GM18517 (cell line): Measurements from ENCODE around the gene CDH4.
"Not testable (repeated sequence)": the region's sequence is repeated elsewhere in the genome, so short reads cannot be mapped to it uniquely, and the experiment has no call there.

Experiments
- ATAC-seq: cut with Tn5 transposase; IDR thresholded peaks from one replicate; pipeline ENCODE4 v1.9.1; 2021; ENCODE audit warnings: mild to moderate bottlenecking, moderate library complexity; ENCODE audit not compliant: unreplicated experiment

The CDH4 gene

DNA sequence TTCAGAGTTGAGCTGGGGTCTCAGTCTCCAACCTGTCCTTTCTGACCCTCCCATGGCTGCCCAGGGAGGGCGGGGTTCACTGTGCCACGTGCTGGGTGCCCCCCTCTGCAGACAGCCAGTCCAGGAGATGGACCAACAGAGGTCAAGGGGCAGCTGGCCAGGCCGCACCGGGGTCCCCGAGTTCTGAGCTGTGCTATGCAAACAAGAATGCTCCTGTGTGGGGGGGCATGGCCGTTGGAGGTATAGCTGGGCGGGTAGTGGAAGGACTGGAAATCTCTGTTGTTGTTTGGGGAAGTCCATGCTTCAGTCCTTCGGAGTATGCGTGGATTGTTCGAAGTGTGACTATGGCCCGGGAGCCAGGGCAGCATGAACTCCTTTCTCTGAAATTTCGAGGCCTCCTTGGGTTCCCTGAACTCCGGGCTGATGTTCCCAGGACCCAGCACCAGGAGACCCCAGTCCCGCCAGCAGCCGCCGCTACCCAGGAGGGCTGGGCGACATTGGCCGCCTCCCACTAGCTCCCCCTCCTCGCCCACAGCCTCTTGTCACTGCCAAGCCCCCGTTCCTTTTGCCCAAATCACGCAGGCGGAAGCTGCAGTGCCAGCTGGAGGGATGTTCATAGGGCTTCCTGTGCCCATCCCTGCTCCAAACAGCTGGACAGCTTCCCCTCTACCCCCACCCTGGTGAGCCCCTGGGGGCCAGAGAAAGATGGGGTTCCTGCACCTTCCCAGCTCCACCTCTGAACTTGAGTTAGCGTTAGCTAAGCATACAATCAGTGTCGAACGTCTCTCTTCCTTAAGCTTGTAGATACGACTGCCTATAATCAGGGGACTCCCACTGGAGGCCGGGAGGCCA is 687.0 kb downstream of the CDH4 start:
- no peak for ATAC-seq

DNA sequence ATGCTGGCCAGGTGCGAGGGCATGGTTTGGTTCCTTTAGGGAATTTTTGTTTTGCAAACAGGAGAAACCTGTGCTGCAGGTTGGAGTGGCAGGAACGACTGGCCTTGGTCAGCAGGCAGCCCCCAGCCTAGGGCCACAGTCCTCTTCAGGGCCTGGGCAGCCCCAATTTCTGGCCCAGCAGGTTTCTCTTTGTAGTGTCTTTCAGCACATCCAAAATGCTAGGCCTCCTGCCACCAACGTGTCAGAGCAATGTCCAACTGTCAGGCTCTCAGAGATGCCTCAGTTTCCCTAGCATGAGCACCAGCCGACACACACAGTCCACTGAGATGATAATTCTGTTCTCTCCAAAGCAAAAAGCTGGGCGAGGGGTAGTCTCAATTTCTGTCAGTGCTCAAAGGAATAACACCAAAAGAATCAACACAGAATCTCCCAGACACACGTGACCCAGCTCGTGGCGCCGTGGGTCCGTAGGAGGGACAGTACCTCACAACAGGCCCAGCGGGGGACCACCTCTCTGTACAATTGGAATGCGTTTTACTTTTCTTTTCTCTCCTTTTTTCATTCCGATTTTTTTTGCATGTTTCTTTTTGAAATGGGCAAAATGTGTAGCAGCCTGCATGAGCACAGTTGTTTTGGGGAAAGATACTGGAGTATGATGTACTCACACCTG is 687.8 kb downstream of the CDH4 start:
- no peak for ATAC-seq

DNA sequence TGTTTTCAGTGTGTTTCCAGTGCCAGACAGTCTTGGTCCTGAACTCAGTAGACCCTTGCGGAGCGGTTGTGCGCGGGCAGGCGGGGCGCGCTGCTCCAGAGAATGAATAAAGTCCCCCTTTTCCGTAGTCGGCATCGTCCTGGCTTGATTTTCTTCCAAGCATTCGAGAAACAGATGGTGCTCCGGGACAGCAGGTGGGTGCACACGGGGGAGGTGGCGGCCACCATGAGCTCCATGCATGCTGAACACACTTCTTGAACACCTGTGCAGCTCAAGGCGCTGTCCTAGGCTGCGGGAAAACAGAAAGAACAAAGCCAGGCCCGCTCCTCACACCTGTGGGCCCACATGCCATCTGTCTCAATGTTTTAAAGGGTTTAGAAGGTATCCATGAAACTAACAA is 688.4 kb downstream of the CDH4 start:
- ATAC-seq, result no peak

DNA sequence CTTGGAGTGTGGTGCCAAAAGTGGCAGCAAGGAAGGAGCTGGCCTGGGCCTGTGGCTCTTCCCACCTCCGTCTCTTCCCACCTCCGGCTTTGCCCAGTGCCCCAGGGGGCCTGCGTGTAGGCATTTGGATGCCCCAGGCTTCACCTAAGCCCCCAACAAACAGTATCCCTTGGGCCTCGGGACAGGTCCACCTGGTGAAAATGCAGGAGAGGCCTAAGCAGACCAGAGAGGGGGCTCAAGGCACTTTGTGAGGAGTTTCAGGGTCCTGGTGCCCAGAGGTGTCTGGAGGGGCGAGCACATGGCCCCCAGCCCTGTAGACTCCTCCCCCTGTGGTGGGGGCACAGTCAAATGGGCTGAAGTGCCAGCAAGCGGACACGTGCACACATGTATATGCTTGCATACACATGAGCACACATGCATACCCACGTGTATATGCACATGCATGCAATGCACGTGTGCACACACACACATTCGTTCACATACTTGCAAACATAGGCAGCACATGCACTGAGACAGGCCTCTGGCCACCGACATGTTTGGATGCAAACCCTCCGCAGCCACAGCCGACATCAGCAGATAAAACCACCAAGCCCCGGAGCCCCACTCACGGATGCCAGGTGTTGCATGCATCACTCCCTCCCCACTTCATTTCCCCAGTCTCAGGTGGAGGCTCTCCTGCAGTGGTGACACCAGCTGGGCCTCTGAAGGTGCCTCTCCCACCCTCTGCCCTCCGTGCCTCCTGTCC is 689.1 kb downstream of the CDH4 start:
- ATAC-seq, result no peak

DNA sequence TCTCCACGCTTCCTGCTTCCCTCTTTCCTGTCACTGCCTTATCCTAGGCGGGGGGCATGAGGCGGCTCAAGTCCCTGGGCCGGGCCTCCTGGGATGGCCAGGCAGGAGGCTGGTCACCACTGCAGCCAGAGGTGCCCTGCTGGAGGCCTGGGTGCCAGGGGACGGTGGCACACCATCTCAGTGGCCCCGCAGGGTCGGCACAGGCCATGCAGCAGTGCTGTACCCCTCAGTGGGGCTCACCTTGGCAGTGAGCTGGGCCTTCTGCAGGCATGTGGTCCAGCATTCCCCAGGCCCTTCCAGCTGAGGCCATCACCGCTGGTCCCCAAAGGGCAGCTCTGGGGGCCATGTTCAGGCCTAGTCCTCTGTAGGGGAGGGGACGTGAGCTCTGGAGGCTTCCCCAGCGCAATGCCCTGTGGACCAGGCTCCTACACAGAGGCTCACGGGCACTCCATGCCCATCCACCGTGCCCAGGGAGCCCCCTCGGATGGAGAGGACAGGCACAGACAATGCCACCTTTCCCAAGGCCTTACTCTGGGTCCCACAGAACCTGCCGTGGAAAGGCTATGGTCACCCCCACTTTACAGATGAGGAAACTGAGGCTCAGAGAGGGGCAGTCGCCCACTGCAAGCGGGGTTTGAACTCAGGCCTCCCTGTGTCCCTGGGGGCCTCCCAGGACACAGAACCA is 689.8 kb downstream of the CDH4 start:
- no peak for ATAC-seq

DNA sequence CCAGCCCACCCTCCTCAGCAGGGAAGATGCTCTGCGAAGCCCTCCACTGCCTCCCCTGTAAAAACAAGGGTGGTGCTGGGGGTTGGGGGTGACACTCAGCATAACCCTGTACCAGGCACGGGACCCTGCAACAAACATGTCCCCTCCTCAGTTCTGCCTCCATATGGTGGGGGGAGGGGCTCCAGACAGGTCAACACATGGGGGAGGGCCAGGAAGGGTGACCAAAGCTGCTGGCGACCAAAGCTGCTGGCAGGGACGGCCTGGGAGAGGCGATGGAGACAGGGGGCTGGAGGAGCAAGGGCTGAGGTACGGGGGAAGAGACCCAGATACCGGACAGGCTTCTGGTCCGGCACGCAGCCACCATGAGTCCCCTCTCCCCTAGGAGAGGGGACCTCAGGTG is 690.5 kb downstream of the CDH4 start:
- no peak for ATAC-seq

DNA sequence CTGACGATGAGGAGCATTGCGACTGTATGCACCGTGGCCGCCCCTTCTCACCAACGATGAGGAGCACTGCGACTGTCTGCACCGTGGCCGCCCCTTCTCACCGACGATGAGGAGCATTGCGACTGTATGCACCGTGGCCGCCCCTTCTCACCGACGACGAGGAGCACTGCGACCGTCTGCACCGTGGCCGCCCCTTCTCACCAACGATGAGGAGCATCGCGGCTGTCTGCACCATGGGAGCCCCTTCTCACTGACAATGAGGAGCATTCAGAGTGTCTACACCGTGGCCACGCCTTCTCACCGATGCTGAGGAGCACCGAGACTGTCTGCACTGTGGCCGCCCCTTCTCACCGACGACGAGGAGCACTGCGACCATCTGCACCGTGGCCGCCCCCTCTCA is 692.9 kb downstream of the CDH4 start:
- ATAC-seq, result not testable (repeated sequence)

DNA sequence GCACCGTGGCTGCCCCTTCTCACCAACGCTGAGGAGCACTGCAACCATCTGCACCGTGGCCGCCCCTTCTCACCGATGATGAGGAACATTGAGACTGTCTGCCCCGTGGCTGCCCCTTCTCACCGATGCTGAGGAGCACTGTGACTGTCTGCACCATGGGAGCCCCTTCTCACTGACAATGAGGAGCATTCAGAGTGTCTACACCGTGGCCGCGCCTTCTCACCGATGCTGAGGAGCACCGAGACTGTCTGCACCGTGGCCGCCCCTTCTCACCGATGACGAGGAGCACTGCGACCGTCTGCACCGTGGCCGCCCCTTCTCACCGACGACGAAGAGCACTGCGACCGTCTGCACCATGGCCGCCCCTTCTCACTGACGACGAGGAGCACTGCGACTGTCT is 693.4 kb downstream of the CDH4 start:
- not testable (repeated sequence) for ATAC-seq

DNA sequence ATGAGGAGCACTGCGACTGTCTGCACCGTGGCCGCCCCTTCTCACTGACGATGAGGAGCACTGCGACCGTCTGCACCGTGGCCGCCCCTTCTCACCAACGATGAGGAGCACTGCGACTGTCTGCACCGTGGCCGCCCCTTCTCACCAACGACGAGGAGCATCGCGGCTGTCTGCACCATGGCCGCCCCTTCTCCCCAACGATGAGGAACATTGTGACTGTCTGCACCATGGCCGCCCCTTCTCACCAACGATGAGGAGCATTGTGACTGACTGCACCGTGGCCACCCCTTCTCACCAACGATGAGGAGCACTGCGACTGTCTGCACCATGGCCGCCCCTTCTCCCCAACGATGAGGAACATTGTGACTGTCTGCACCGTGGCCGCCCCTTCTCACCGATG is 696.0 kb downstream of the CDH4 start:
- not testable (repeated sequence) for ATAC-seq

DNA sequence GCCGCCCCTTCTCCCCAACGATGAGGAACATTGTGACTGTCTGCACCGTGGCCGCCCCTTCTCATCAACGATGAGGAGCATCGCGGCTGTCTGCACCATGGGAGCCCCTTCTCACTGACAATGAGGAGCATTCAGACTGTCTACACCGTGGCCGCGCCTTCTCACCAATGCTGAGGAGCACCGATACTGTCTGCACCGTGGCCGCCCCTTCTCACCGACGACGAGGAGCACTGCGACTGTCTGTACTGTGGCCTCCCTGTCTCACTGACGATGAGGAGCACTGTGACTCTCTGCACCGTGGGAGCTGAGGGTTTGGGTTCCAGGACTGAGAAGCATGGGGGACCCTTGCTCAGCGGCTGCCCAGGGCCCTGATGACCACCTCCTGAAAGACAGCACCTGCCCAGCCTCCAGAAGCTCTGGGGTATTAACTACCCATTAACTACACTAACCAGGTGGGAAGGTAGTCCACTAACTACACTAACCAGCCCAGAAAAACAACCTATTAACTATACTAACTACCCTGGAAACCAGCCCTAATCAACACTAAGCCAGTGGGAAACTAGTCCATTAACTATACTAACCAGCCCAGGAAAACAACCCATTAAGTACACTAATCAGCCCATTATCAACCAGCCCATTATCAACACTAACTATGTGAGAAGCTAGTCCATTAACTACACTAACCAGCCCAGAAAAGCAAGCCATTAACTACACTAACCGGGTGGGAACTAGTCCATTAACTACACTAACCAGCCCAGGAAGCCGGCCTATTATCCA is 696.7 kb downstream of the CDH4 start:
- no peak for ATAC-seq

DNA sequence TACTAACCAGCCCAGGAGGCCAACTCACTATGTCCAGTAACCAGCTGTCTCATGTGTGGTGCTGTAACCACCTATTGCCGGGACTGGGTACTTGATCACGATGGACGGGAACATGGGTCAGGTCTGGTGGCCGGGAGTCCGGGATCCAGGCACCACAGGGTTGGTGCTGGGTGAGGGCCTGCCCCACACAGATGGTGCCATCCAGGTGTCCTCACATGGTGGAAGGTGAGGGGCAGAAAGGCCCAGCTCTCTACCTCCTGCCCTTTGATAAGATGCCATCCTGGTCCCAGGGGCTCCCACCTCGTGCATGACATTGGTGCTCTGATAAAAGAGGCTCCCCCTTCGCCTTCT is 697.3 kb downstream of the CDH4 start:
- ATAC-seq, result no peak

DNA sequence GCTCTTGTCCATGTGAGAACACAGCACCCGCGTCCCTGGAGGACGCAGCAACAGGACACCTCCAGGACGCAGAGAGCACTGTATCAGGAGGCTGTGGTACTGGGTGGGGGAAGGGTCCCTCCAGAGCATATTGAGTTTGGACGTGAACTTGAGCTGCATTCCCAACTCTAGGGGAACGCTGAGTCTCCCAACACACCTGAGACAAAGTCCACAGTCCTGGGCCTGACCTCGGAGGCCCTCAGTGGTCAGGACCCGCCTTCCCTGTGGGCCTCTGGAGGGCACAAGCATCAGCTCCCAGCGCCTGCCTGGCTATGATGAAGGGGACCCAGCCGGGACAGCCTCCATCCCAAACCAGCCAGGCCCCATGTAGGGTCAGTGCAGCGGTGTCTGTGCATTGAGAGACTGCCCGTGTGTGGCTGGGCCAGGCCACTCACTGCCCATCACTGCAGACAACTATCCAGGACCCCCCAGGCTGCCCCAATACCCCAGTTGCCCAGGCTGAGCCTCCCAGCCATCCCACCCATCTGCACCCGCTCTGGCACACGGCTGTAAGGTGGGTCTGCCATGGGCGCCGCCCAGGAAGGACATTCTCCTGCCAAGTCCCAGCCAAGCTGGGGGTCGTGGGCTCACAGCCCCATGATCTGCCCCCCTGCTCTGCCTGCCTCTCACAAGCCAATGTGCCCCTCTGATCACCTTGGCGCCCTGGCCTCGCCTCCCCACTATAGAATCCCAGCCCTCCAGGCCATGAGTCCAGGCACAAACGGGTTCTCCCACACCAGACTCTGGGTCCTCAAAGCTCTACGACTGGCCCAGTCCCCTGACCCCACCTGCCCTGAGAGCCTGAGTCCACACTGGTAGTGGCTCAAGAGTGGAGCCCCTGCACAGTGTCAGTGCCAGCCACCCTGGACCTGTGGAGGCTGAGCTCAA is 697.9 kb downstream of the CDH4 start:
- no peak for ATAC-seq

DNA sequence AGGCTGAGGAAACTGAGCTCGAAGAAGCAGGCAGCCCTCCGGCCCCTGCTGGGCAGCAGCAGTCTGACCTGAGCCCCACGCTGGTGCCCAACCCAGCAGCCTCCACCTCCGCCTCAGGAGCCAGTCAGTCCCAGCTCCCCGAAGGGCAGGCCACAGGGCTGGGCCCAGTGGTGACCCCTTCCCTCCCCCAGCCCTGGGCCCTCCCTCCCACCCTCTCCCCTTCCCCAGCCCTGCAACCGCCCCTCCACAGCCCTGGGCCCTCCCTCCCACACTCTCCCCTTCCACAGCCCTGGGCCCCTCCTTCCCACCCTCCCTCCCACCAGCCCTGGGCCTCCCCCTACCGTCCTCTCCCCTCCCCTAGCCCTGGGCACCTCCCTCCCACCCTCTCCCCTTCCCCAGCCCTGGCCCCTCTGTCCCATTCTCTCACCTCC is 698.6 kb downstream of the CDH4 start:
- no peak for ATAC-seq

DNA sequence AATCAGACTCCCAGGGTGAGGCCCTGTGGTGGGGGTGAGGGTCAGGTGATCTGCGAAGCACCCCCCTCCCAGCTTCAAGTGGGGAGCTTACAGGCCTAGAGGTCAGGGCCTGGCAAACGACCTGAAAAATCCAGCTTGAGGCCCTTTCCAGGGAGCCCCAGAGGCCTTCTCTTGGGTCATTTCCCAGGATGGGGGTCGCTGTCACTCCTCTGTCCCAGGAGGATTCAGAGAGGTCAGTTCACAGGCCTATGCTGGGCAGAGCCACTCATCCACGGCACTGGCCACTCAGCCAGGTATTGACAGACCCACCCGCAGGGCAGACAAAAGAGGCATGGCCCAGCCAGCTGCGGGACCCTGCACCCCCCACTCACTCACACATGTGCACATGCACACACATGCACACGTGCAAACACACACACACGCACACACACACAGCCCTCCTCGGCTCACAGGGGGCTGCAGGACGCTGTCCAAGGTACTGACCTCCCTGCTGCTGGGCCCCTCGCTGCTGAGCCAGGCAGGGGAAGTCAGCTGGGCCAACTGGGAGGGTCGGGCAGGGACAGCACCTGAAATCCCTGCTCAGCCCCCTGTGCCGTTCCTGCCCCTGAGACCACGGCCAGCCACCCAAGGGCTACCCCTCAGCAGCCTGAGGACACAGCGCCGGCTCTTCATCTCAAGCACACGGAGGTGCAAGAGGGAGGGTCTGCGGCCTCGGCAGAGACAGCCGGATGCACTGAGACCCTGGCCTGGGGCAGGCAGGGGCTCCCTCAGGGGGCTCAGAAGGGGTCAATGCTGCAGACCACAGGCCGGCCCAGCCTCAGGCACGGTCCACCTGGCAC is 699.9 kb downstream of the CDH4 start:
- ATAC-seq, result no peak

DNA sequence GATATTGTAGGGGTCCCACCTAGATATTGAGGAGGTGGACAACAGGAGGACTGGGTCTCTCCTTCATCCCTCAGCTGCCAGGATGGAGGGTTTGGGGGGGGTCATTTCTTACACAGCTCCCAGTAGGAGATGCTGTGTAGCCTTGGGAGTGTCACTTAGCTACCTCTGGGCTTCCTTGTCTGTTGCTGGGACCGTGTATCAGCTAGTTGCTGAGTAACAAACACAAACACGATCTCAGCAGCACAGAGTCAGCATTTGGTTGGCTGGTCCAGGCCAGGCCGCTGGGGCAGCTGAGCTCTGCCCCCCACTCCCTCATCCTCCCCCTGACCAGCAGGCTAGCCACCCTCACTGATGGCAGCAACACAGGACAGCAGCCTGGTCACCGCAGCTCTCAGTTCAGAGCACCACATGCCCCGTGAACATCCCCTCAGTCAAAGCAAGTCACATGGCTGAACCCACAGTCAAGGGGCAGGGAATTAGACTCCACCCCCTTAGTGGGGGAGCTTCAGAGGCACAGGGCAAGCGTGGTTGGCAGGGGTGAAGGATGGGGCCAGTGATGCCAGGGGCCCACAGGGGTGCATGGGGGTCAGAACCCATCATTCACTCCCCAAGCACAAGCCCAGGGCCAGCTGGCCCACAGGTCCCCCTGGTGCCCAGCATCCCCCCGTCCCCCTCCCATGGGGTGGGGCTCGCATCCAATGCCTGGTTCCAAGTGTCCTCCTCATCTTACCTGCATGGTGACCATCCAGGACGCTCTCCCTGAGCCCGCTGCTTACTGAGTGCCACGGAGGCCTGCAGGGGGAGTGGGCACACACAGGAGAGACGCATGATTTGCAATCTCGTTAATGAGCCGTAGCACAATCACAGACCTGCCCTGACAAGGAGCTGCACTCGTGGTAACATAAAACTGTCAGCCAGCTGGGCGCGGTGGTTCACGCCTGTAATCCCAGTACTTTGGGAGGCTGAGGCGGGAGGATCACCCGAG is 701.3 kb downstream of the CDH4 start:
- ATAC-seq, result no peak

DNA sequence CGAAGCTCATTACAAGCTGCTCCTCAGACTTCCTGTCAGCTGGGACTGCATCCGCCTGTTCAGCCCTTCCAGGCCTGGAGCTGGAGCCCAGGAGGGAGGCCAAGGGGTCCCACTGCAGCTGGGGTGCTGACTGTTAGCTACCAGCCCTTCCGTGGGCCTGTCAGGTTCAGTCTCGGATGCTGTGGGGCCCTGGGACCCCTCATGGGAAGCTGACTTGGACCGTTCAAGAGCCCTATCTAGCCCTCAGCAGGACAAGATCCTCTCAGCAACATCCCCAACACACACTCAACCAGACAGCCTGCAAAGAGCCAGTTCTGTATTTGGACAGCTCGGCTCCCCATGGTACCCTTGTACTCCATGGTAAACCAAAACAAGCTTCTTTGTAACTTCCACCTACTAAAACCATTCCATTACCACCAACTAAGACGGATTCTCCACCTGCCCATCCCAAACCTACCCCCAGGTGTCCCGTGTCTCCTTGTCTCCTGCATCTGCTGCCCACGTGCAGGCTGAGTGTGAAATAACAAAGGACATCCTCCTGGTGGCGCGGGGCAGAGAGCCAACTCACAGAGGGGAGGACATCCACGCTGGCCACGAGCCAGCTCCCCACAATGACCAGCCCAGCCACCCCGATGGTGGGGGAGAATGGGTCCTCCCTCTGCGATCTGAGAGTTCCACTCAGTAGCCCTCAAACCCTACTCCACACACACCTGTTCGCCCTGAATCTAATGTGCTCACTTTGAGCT is 702.4 kb downstream of the CDH4 start:
- ATAC-seq, result no peak
